GM18870 (cell line): ENCODE results near the gene KCNMA1.
"Not testable (repeated sequence)": the region's sequence is repeated elsewhere in the genome, so short reads cannot be mapped to it uniquely, and the experiment has no call there.

Experiments
- ATAC-seq: cut with Tn5 transposase; IDR thresholded peaks from one replicate; pipeline ENCODE4 v1.9.1; 2021; ENCODE audit warnings: moderate library complexity; ENCODE audit not compliant: unreplicated experiment

The KCNMA1 gene

DNA sequence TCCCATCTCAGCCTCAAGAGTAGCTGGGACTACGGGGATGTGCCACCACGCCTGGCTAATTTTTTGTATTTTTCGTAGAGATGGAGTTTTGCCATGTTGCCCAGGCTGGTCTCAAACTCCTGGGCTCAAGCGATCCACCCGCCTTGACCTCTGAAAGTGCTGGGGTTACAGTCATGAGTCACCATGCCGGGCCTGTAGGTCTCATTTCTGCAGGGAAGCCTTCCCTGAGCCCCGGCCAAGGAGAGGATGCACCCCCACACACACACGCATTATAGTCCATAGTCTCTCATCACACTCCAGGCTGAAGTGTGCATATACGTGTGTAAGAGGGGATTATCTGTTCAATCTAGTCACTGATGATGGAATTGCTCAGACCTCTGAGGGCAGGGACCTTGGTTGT is 29.3 kb downstream of the KCNMA1 start:
- ATAC-seq = no peak

DNA sequence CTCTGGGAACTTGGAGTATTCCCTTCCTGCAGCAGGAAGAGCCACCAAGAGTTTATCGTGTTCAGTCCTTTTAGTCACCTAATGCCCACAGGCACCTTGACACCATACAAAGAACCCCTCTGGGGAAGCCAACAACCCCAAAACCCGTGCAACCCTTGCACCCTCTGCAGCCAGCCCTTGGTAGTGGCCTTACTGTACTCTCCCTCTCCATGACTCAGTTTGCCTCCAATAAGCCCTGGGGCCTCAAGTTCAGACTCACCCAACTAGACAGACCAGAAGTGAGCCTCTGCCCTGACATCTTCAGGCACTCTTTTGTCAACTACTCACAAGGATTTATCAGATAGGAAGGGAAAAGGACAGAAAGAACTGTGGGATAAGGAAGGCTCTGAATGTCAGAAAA is 30.9 kb downstream of the KCNMA1 start:
- ATAC-seq = no peak

DNA sequence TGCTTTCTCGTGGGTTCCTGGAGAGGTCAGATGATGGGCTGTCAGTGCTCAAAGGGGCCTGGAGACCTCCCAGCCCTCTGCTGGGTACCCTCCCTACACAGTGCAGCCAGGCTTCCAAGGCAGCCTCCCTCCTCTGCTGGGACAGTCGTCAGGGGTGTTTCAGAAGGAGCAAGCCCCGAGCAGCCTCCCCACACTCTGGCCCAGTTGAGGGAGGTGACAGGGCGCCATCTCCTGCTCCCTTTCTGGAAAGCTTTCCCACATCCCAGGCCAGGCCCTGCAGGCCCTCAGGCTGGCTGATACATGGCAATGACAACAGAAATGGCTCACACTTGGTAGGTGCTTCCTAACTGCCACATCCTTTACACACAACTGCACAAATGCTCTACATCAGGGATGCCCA is 32.1 kb downstream of the KCNMA1 start:
- ATAC-seq = no peak

DNA sequence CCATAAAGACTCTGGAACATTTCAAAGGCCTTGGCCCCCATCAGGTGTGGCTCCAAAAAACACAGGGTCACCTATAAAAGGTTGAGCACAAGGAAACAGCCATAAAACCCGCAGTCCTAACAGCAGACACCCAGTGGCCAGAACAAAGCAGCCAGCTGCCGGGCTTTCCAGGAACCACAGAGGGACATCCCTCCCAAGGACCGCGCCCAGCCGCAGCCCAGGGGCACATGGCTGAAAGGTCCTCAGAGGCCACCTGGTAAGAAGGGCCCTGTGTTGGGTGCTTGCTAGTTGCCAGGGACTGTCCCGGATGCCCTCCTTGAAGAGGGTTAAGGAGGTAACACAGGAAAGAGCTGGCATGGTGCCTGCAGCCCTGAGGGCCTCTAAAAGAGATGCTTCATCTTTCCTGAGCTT is 32.7 kb downstream of the KCNMA1 start:
- no peak for ATAC-seq

DNA sequence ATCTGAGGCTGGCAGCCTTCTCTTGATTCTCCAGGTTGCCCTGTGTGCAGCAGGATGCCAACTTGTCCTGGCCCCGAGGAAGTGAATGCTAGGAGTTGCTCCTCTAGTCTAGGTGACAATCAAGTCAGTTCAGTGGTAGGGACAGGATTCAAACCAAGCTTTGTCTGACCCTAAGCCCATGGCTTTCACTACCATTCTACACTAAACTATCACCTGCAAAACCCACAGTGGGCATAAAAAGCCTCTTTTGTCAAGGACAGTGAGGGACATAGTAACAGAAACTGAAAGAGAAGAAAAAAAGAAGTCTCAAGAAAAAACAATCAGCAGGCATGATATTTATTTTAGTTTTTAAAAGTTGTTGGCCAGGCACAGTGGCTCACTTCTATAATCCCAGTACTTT is 33.5 kb downstream of the KCNMA1 start:
- ATAC-seq = peak; percentile 33

DNA sequence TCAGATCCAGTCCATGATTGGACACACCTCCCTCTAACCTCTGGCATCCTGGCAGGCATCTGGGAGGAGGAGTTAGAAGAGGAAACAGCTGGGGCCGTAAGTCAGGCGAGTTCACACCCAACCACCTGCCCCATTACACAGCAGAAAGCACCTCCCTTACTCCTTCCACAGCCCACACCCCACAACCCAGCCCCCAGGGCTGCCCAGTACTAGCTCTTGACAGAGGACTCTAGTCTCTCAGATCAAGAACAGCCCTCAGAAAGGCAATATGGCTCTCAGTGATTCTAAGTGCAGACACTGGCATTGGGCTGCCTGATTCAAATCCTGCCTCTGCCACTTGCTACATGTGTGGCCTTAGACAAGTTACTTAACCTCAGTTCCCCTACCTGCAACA is 34.1 kb downstream of the KCNMA1 start:
- ATAC-seq = peak; percentile 56

DNA sequence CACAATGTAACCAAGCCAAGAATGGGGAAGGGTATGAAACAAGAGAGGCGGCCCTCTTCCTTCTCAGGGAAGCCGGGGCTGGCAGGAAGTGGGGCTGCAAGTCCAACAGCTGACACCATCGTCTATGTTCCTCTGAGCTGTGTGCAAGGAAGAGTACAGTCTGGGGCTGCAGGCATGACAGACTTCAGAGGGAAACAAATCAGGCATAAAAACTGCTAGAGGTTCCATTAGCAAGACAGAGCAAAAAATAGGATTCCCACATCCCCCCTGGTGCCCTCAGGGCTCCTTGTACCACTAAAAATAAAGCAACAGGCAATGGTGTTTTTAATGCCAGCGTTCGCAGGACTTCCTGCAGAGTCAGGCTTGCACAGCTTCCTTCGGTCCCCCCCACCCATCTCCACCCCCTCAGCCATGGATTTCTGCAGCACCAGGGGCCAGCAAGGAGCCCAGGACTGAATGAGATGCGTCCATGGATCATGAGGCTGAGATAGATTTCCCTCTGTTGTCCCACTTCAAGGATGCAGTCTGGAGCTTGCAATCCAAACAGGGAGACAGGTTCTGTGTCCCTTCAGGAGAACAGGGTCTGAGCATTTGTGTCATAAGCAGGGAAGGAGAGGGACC is 34.6 kb downstream of the KCNMA1 start:
- no peak for ATAC-seq

DNA sequence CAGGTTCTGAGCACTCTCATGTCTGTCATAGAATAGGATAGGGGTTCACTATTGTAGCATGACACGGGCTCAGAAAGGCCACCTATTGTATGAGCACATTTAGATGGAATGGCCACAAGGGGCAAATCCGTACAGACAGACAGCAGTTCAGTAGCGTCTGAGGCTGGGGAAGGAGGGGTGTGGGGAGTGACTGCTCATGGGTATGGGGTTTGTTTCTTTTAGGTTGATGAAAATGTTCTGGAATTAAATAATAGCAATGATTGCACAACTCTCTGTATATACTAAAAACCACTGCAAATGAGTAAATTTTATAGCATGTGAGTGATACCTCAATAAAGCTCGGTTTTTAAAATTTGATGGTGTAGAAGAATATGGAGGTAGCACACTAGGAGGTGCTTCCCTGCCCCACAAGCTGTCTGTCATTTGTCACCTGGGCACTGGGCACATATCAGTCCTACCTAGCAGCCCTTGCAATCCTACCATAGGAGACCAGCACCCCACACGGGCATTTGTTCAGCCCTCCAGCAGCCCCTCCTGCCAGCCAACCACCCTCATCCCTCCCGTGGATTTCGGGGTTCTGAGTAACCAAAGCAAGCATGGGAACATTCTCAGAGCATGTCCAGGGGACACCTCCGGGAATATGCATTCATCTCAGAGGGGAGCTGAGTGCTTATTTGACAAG is 35.2 kb downstream of the KCNMA1 start:
- no peak for ATAC-seq

DNA sequence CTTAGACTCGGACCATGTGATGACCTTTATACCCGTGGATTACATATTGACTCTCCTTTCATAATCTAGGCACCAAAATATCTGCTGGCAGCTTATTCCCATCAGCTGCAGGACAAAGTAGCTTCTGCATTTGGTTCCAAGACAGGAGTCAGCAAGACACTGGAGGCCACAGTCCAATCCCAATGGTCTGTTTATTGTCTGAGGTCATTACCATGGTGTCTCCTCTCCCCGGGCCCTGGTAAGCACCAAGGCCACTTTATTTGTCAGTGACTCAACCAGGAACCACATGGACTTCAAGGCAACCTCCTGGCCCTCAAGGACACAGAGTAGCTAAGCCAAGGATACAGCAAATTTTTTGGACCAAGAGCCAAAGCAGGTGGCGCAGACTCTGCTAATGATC is 36.1 kb downstream of the KCNMA1 start:
- ATAC-seq = no peak

DNA sequence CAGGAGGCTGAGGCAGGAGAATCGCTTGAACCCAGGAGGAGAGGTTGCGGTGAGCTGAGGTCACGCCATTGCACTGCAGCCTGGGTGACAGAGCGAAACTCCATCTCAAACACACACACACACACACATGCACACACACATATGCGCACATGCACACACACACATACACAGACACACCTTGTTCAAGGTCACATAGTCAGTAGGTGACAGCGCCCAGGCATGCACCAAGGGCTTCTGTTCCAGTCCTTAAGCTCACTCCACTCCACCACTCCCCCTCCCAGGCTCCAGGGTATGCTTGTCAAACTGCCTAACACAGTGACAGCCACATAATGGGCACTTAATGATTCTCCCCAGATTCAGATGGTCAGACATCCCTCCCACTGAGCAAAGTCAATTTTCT is 37.0 kb downstream of the KCNMA1 start:
- ATAC-seq = no peak

DNA sequence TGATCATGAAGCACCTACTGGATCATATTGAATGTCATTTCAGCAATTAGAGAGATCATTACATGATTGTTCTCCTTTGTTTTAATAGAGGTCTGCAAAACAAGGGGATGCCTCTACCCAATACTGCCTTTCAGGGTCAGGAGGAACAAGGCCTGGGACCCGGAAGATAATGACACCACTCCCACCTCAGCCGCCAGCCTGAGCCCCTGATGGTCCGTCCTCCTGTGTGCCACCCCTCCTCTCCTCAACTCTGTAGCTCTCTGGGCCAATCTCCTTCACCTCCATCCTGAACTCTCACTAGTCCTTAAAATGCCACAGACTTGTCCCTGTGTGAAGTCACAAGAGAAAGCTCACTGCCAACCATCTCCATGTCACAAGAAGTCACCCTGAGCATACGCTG is 38.0 kb downstream of the KCNMA1 start:
- no peak for ATAC-seq

DNA sequence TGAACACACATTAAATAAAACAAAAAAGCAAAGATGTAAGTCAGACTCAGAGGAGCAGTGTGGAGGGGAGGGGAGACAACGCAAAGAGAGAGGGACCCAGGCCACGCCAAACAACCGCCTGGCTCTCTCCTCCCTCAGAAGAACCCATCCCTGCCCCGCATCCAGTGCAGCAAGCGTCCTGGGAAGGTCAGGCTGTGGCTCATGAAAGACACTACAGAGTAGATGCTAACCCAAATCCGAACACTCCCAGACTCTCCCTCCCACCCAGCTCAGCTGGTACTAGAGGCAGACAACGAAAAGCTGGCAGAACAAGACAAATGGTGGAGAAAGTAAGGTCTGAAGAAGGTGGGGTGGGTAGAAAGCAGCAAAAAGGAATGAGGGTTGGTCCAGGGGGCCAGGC is 39.0 kb downstream of the KCNMA1 start:
- no peak for ATAC-seq

DNA sequence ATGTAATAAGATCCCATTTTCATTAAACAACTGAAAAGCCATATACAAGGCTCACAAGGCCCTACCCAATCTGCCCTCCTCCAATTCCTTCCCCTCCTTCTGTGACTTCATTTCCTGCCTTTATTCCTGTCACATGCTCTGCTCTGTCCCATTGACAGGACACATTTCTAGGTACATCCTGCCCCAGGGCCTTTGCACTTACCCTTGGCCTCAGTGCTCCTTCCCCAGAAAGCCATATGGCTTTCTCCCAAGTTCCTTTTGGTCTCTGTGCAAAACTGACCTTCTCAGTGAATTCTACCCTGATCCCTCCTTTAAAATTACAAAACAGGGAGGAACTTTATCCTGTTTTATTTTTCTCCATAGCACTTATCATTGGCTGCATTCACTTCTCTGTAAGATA is 40.0 kb downstream of the KCNMA1 start:
- no peak for ATAC-seq

DNA sequence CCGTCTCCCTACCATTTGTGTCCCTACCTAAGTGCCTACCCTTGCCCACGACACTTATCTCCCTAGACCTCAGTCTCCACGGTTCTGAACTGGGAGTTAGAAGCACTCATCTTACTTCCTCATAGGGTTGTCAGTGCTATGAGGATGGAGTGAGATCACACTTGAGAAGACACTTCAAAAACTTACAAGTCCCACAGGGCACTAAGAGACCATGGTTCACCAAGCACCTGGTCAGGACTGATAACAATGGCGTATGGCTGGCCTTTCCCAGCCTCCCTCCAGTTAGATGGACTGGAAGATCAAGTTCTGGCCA is 43.2 kb downstream of the KCNMA1 start:
- ATAC-seq = no peak

DNA sequence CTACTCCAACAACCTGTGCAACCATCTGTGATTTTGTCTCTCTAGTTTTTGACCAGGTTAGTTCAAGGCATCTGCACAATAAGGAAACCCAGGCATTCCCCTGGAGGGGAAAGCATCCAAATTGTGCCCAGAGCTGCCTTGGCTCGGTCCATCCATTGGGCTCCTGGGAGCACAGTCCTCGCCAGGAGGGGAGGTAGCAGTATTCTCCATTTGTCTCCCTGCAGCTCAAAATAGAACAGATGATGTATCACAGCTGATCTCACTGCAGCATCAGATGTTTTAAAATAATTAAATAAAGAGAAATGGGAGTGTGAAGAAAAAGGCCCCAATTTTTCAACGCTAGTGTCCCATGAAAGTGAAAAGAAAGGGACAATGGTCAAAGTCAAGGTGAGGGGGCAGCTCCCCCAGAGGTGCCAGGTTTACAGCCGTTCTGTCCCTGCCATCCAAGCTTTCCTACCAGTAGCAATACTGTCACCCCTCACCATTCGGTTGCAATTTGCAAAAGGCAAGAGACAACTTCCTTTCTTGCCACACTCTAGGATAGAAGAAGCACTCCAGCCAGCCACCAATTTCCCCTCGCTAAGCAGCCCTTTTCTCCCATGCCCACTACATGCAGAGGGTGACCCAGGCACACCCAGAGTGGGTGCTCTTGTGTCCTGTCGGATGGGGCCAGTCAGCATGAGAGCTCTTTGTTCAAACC is 43.7 kb downstream of the KCNMA1 start:
- no peak for ATAC-seq

DNA sequence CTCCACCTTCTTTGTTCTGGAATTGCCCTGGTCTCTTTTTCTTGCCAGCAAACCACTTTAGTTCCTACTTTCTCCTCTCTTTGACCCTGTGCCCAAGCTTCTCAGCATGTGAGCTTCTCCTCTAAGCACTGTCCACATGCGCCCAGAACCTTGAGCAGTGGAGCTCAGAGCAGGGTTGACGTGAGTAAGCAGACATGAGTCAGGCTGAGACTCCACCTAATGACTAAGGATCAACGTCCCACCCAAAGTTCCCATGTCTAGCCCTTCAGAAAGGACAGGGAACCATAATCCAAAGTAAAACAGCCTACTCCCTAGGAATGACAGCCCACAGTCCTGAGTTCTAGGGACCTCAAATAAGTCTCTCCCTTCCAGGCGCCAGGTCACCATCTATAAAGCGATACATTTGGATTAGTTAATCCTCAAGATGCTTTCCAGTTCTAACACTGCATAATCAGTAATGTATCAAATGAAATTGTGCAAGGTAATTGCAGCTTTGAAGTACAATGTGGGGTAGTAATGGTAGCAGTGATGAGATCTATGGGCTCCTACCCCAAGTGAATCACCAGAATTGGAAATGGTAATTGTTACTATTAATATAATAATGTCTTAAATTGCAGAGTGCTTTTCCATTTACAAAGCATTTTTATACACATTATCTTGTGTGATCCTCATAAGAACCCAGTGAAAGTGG is 44.5 kb downstream of the KCNMA1 start:
- no peak for ATAC-seq

DNA sequence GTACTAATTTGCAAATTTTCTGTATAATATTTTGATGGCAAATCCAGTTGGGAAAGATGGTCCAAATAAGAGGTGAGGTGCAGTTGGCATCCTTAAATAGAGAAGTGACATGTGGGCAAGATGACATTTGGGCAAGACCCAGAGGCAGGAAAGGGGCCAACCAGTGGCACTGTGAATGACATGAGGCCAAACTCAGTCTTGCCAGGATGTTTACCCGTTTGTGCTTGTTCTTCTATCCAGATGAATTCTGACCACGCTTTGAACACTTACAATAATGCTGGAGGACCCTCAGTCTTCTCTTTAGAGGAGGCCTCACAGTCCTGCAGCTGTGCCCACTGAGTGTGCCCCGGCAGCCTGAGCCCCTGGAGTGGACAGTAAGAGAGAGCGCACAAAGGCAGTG is 45.1 kb downstream of the KCNMA1 start:
- ATAC-seq = no peak

DNA sequence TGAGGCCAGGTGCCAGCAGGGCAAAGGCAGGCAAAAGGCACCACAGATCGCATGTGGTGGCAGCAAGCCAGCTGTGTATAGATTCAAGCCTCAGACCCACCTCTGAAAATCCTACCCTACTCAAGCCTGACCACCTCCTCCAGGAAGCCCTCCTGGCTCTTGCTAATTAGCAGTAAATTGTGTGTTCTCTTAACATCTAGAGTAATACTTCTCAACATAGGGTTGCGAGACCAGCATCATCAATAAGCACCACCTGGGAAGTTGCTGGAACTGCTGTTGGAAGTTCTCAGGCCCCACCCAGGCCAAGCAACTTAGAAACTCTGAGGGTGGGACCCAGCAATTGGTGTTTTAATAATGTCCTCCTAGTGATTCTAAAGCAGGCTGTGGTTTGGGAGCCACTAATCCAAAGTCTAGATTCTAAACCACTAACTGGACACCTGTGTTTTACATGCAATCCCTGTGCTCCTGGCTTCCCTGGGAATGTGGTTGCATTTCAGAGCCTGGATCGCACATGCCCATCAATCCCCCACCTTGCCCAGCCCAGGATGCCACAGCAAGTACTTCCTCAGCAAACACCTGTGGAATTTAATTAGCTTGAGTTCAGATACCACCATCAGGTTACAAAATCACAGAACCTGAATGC is 46.2 kb downstream of the KCNMA1 start:
- ATAC-seq = no peak

DNA sequence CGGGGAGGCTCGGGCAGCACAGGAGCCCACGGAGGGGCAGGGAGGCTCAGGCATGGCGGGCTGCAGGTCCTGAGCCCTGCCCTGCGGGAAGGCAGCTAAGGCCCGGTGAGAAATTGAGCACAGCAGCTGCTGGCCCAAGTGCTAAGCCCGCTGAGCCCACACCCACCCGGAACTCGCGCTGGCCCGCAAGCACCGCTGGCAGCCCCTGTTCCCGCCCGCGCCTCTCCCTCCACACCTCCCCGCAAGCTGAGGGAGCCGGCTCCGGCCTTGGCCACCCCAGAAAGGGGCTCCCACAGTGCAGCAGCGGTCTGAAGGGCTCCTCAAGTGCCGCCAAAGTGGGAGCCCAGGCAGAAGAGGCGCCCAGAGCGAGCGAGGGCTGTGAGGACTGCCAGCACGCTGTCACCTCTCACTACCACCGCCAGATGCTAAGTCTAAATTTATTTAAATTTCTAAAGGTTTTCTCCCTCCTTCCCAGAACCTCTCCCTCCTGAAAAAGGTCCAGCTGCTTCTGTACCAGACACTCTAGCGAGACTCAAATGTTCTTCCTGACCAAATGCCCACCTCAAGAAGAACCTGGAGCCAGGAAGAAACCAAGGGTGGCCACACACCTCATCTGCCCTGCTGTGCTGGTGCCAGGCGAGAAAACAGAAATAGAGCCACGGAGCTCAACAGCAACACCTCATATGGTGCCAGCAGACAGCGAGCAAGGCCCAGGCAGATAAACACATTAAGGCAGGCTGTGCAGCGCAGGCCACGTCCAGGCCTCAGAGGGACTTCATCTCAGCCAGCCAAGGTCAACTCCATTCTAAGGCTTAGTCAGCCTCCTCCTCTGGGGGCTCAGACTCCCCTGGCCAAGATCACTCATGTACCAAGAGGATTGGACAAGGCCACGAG is 47.0 kb downstream of the KCNMA1 start:
- no peak for ATAC-seq

DNA sequence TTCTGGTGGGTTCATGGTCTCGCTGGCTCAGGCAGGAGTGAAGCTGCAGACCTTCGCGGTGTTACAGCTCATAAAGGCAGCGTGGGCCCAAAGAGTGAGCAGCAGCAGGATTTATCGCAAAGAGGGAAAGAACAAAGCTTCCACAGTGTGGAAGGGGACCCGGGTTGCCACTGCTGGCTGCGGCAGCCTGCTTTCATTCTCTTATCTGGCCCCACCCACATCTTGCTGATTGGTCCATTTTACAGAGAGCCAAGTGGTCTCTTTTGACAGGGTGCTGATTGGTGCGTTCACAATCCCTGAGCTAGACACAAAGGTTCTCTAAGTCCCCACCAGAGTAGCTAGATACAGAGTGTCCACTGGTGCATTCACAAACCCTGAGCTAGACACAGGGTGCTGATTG is 47.9 kb downstream of the KCNMA1 start:
- not testable (repeated sequence) for ATAC-seq

DNA sequence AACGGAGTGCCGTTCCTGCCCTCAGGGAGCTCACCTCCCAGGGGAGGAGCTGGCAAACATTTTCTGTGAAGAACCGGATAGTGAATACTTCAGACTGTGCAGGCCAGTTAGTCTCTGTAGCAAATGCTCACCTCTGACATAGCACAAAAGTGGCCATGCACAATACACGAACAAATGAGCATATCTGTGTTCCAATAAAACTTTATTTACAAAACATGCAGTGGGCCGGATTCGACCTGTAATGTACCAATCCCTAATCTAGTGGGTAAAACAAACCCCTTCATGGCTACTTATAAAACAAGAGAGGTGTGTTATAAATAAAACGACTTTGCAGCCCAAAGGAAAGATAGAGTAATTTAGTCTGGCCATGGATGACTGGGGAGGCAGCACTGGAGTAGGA is 48.7 kb downstream of the KCNMA1 start:
- ATAC-seq = no peak
